HG02870 (cell line): ENCODE data around the gene LRFN4.

Experiments
- ATAC-seq: cut with Tn5 transposase; IDR thresholded peaks from one replicate; pipeline ENCODE4 v1.9.1; 2021; ENCODE audit warnings: mild to moderate bottlenecking, moderate library complexity; ENCODE audit not compliant: unreplicated experiment

LRFN4 gene

DNA sequence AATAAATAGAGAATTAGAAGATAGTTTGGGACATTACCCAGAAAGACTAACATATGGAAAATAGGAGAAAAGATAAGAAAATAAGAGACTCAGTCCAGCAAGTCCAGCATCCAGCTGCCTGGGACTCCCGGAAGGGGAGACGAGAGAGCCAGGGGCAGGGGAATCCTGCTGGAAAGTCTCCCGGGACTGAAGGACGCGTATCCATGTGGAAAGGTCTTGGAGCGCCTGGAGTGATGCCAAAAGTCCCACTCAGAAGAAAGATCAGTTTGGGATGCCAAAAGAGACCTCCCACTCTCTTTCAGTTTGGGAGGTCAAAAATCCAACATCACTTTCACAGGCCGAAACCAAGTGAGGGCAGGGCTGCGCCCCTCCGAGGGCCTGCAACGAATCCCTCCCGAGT, 30.7 kb downstream of the LRFN4 start:
- ATAC-seq: no peak

DNA sequence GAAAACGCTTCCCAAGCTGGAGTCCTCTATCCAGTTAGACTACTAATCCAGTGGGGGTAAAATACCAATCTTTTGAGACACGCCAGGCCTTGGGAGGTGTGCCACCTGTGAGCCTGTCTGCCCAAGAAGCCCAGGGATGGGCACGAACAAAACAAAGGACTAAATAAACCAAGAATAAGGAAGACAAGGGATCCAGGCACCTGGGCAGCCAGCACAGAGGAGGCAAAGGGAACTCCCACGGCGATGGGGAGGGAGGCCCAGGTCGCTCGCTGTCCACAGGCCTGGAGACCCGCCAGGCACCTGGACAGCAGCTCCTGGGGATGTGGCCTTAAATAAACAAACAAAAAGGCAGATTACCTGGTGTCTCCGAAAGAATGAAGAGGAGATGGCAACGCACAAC, 31.4 kb downstream of the LRFN4 start:
- no peak for ATAC-seq

- ATAC-seq: no peak
Measured at GRCh38 chr11:66889960-66890359, 33.1 kb downstream of the LRFN4 start.

DNA sequence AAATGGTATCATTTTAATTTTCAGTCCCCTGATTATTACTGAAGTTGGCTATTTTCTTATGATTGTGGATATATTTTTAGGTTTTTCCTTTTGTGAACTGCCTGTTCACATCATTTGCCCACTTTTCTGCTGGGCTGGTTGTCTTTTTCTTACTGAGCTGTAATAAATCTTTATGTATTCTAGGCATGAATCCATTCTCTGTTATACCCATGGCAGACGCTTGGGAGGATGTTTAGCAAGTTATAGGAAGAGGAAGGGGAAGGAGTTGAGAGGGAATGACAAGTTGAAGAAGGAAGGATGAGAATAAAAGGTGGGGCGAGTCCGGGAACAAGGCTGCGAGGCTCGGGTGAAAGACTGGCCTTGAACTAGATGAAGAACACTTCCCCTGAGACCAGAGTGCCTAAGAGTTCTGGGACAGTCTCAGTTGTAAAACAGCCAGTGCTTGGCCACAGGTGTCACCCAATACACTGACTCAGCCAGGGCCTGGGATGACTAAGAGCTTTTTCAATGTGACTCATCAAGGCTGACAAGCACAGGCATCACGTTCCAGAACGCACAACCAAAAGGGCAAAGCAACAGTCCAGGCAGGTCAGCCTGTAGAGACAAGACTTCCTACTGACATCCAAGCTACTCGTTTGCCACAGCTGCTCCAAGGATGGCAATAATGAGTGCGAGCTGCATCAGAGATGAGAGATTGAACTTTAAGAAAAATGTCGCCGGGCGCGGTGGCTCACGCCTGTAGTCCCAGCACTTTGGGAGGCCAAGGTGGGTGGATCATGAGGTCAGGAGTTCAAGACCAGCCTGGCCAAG, 35.2 kb downstream of the LRFN4 start:
- peak; percentile 93 for ATAC-seq

GRCh38 chr11:66892911-66893310, 36.0 kb downstream of the LRFN4 start:
- ATAC-seq: no peak

DNA sequence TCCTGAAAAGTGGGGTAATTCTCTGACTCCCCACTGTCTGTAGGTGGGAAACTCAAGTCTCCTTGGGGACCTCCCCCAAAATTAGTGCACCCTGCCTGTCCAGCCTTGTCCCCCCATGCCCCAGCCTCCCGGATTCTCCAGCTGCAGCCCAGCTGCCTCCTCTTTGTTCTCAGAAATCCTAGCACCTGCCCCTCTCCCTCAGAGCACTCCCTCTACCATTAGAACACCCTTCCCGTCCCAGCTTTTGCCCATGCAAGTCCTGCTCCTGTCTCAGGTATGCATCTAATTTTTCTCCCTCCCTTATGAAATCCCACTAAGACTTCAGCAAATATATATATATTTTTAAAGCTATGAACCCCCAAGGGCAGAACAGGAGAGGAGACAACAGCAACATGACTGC, 37.3 kb downstream of the LRFN4 start:
- no peak for ATAC-seq

GRCh38 chr11:66901964-66902390, 45.1 kb downstream of the LRFN4 start:
- no peak for ATAC-seq

- no peak for ATAC-seq
Measured at GRCh38 chr11:66902486-66903177, 45.8 kb downstream of the LRFN4 start.

DNA sequence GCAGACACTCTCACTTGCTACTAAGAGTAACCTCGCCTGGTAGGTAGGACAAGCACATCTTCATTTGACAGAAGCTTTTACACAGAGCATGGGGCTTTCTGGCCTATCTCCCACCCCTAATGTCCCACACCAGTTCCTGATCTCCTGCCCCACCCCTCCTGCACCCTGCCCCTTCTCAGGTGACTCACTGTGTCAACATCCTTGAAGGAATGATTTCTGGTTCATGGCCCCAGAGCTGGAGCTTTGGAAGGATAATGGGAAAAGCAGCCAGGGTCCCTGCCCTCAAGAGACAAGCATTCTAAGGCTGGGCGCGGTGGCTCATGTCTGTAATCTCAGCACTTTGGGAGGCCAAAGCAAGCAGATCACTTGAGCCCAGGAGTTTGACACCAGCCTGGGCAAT, 47.2 kb downstream of the LRFN4 start:
- no peak for ATAC-seq

DNA sequence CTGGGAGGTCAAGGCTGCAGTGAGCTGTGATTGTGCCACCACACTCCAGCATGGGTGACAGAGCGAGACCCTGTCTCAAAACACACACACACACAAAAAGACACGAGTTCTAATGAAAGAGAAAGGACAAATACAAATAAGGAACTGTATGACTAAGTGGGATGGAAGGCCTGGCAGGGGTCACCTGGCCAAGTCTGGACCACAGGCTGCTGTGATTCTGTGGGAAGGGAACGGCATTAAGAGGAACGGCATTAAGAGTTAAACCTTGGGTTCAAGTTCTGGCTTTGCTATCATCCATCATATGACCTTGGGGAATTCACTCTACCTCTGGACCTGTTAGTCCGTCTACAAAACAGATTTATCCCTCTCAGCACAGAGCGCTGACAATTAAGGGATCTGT, 47.7 kb downstream of the LRFN4 start:
- ATAC-seq: no peak

GRCh38 chr11:66904981-66905521, 48.2 kb downstream of the LRFN4 start:
- no peak for ATAC-seq

GRCh38 chr11:66905631-66906030, 48.8 kb downstream of the LRFN4 start:
- no peak for ATAC-seq

DNA sequence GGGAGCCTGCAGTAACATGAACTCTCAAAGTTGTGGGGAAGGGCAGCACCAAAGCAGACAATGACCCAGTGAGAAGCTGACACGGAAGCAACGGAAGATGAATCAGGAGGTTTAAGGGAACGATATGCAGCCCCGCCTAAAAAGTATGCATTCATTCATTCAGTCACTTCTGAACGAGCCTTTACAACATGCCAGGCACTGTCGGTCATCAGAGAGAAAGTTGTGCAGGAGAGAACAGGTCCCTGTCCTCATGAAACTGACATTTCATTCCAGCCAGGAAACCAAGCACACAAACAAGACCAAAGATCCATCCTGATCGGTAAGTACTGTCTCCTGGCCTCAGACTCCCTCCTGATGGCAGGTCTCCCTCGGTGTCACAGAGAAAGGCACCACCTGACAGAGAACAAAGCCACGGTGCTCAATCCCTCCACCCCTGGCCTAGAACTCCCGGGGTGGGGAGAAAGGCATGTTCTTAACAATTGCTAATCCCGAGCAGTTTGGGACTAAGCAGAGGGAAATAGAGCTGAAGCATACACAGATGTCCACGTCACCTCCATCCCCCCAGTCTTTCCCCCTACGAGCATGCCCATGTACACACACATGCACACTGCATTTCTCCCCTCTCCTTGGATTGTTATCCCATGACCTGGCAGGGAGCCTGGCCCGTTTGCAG, 49.3 kb downstream of the LRFN4 start:
- ATAC-seq: no peak

DNA sequence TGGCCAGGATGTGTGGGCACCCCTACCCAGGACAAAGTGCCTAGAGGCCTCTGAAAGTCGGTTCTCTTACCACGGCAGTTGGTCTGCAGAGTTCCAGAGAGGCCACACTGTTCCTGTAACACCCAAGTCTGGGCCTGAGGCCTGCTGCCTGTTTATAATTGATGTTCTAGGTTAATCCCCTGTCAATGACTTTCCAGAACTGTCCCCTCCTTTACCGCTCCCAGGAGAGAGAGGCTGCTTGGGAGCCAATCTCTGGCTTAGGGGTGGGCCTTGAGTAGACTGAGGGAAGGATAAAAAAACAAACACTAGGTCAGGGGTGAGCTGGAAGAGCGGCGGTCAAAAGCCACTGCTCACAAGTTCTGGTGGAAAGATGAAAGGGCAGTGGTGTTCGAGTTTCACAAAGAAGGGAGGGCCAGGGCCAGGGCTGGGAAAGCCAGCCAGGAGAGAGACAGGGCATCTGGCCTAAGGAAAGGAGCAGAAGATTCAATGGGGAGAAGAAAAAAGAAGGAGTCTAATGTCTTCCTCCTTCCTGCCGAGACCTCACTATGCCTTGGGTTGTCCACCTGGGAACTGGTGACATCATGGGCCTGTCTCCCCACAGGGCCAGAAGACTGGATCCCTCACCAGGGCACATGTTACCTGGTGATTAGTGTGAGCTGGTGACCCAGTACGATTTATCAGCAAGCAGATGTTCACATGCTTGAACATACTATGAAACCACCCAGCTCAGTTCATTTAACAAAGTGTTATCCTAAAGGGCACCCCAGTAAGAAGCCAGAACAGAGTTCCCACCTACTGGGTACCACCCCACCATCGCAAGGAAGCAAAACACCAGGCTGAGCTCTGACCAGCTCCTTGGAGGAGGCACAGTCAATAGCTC, 51.1 kb downstream of the LRFN4 start:
- ATAC-seq: no peak

DNA sequence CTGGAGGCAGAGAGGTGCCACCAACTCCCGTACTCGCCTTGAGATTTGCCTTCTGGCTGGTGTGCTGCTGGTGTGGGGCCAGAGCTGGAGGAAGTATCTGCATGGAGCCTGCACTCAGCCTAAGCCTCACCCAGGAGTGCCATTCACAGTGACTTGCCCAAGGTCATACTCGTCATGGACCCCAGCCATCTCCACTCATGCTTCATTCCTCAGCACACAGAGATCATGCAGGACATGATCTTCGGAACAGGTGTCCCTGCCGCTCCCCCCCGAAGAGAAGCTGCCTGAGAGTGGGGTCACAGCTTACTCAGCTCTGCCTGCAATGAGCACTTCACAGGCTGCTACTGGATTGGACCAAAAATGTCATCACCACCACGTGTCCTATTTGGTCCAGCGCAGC, 52.3 kb downstream of the LRFN4 start:
- no peak for ATAC-seq

- ATAC-seq: no peak
Measured at GRCh38 chr11:66910016-66910415, 53.2 kb downstream of the LRFN4 start.
